ENCODE data around the gene KIRREL2. TPM values are rescaled to one million over a fixed set of nuclear protein-coding genes. Genes with fewer than 3 reads are reported as not detected.

The KIRREL2 gene
- total and polyA plus RNA-seq, 8 donors = 28.5 to 89.0 (median 47.6) TPM

DNA sequence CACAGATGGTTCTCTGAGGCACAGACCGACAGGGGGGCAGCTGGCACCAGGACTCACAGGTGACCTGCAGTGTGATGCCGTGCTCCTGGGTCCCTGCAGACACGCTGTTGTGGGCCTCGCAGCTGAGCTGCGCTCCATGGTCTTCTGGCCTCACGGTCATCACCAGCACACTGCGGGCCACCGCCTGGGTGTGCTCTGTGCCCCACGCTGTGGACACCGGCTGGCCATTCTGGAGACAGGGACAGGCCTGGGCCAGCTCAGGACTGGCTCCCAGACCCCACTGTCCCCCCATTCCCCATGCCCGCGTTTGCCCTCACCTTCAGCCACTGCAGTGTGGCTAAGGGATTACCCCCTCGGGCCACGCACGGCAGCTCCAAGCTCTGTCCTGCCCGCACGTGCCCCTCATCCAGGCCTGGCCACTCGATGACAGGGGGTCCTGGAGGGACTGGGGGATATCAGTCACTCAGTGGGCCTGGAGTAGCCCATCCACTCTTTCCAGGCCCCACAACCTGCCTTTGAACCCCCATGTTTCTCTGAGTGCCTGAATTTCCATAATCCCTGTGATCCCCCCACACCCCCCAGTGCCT is 7.7 kb upstream of the KIRREL2 start:
- FAIRE-seq (no peak), DNase-seq (peak in 3 of 6 donors; percentile 31 to 63 (median 54)), ATAC-seq (no peak)
- no peaks in the 10 kb centered on the region for H3K27me3 ChIP-seq
- 93 to 94% methylated on average over 18 of the region's 18 CpGs for WGBS, 2 donors
- no peak for TF ChIP-seq CTCF (IDR thresholded peaks at IDR 0.05)
- intact Hi-C loops (cut with DNase I) = no loop called here
- H3K27ac ChIP-seq = no peak overlapping the region
- no peaks in the 10 kb centered on the region for H3K36me3 ChIP-seq
- H3K9me3 ChIP-seq = no peaks in the 10 kb centered on the region
- peaks cover 0 to 25% (median 3%) of the 10 kb centered on the region in 3 donors for H3K4me1 ChIP-seq
- H3K4me3 ChIP-seq = no peak overlapping the region

DNA sequence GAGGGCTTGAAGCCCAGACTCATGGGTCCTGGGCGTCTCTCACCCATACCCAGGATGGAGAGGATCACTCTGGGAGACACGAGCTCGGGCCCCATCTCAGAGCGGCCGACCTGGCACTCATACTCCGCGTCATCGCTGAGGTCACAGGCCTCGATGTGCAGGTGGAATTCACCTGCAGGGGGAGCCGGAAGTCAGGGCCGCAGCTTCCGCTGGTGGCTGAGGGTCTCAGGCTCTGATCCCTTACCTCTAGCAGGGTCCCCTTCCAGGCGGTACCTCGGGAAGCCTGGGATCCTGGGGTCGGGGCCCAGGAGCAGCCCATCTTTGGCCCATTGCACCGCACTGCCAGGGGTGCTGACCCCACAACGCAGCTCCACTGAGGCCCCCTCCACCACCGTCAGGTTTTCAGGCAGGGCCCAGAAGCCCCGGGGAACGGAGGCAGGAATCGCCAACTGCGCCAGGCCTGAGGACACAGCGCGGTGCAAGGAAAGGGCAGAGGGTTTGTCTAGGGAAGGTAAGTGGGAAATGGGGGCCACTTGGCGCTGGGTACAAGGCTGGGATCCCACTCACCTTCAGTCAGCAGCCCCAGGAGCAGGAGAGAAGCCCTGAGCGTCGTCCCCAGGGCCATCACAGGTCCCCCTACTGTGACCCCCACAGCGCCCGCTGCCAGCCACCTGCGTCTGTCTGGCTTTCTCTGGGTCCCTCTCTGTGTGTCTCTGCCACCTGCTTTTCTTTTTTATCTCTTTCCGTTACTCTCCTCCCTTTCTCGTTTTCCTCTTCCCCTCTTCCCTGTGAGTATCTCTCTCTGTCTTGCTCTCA is 5.3 kb upstream of the KIRREL2 start:
- intact Hi-C loops (cut with DNase I) = no loop called here
- WGBS, 2 donors = 32 to 34% methylated on average over 29 to 32 of the region's 32 CpGs
- Histone ChIP-seq H3K27ac (peak overlapping the region; percentile 19 to 79 (median 69)), H3K36me3 (no peaks in the 10 kb centered on the region), H3K9me3 (no peaks in the 10 kb centered on the region), H3K4me3 (peak overlapping the region; percentile 26 to 42 (median 37)), H3K4me1 (peaks cover 0 to 23% (median 12%) of the 10 kb centered on the region in 3 donors), H3K27me3 (no peaks in the 10 kb centered on the region)
- peak in 5 of 6 donors; percentile 62 to 88 (median 77) for DNase-seq
- peak; percentile 37 to 51 (median 42) for ATAC-seq
- TF ChIP-seq CTCF (IDR thresholded peaks at IDR 0.05) = peak in 2 of 4 donors; percentile 20 to 23
- no peak for FAIRE-seq

GRCh38 chr19:35852029-35852780 is 4.5 kb upstream of the KIRREL2 start, which contains the start of gene NPHS1:
TSS of gene NPHS1 (minus strand) at chr19:35852504. CDS start at chr19:35851837, 667 bp downstream.
- DNase-seq (peak in 3 of 6 donors; percentile 42 to 64 (median 53)), FAIRE-seq (no peak), ATAC-seq (peak in 2 of 4 donors; percentile 7 to 10)
- Histone ChIP-seq H3K27ac (peak within 1 kb of the TSS; percentile 19 to 79 (median 69)), H3K4me3 (peak within 1 kb of the TSS; percentile 26 to 42 (median 37)), H3K9me3 (no peaks in the 10 kb centered on the region), H3K36me3 (no peaks in the 10 kb centered on the region), H3K4me1 (peaks cover 0 to 19% (median 12%) of the 10 kb centered on the region in 3 donors), H3K27me3 (no peaks in the 10 kb centered on the region)
- TF ChIP-seq CTCF (IDR thresholded peaks at IDR 0.05) = no peak
- 33 to 45% methylated on average over 9 of the region's 9 CpGs for whole genome bisulfite sequencing, 2 donors
- intact Hi-C loops (cut with DNase I) = no loop called here

GRCh38 chr19:35853038-35853756 is 3.5 kb upstream of the KIRREL2 start:
- ATAC-seq (no peak), FAIRE-seq (no peak), DNase-seq (peak in 2 of 6 donors; percentile 17 to 18)
- Histone ChIP-seq H3K27ac (peak overlapping the region in 1 of 4 donors; percentile 79), H3K9me3 (no peaks in the 10 kb centered on the region), H3K36me3 (no peaks in the 10 kb centered on the region), H3K4me1 (peaks cover 0 to 21% (median 14%) of the 10 kb centered on the region in 3 donors), H3K4me3 (peak overlapping the region in 2 of 4 donors; percentile 40 to 42), H3K27me3 (no peaks in the 10 kb centered on the region)
- TF ChIP-seq CTCF (IDR thresholded peaks at IDR 0.05) = no peak
- WGBS, 2 donors = 25 to 46% methylated on average over 6 to 8 of the region's 8 CpGs
- intact Hi-C loops (cut with DNase I) = no loop called here

All from pancreas (tissue), 10 donors.